ENCODE measurements around the gene CELF4. TPM values are rescaled to one million over a fixed set of nuclear protein-coding genes. Genes with fewer than 3 reads are reported as not detected.
"Not testable (repeated sequence)": the region's sequence is repeated elsewhere in the genome, so short reads cannot be mapped to it uniquely, and the experiment has no call there.

Gene CELF4
- total and polyA plus RNA-seq, 2 experiments from 2014 or later: 1.6 to 2.1 TPM

- H3K4me3 ChIP-seq: no peak overlapping the region
- H3K9me3 ChIP-seq (ENCODE audit: low read depth): no peaks in the 10 kb centered on the region
- no peak overlapping the region for H3K27ac ChIP-seq
- H3K36me3 ChIP-seq: no peaks in the 10 kb centered on the region
- H3K4me1 ChIP-seq (ENCODE audit: low read depth): no peaks in the 10 kb centered on the region
- TF ChIP-seq CTCF (IDR thresholded peaks at IDR 0.05; ENCODE audit: low read depth, low read length): no peak
- no peak for DNase-seq (ENCODE audit: low read depth in 1 of 2, low spot score in 1 of 2)
- H3K27me3 ChIP-seq: no peaks in the 10 kb centered on the region
These were observed 94.6 kb downstream of the CELF4 start for GRCh38 chr18:37470986-37471385.

- Histone ChIP-seq H3K27me3 (no peaks in the 10 kb centered on the region), H3K36me3 (no peaks in the 10 kb centered on the region), H3K4me1 (ENCODE audit: low read depth) (peaks cover 4% of the 10 kb centered on the region), H3K4me3 (no peak overlapping the region), H3K9me3 (ENCODE audit: low read depth) (no peaks in the 10 kb centered on the region), H3K27ac (no peak overlapping the region)
- TF ChIP-seq CTCF (IDR thresholded peaks at IDR 0.05; ENCODE audit: low read depth, low read length): no peak
- no peak for DNase-seq (ENCODE audit: low read depth in 1 of 2, low spot score in 1 of 2)
These were observed 98.5 kb downstream of the CELF4 start for GRCh38 chr18:37467002-37467662.

GRCh38 chr18:37465958-37466357, 99.6 kb downstream of the CELF4 start:
- no peak for TF ChIP-seq CTCF (IDR thresholded peaks at IDR 0.05; ENCODE audit: low read depth, low read length)
- Histone ChIP-seq H3K27ac (no peak overlapping the region), H3K4me3 (no peak overlapping the region), H3K4me1 (ENCODE audit: low read depth) (peaks cover 4% of the 10 kb centered on the region), H3K27me3 (no peaks in the 10 kb centered on the region), H3K36me3 (no peaks in the 10 kb centered on the region), H3K9me3 (ENCODE audit: low read depth) (no peaks in the 10 kb centered on the region)
- DNase-seq (ENCODE audit: low read depth in 1 of 2, low spot score in 1 of 2): peak; percentile 52 to 73

- Histone ChIP-seq H3K4me1 (ENCODE audit: low read depth) (peaks cover 4% of the 10 kb centered on the region), H3K27me3 (no peaks in the 10 kb centered on the region), H3K9me3 (ENCODE audit: low read depth) (no peaks in the 10 kb centered on the region), H3K36me3 (no peaks in the 10 kb centered on the region), H3K27ac (no peak overlapping the region), H3K4me3 (no peak overlapping the region)
- DNase-seq (ENCODE audit: low read depth in 1 of 2, low spot score in 1 of 2): no peak
- TF ChIP-seq CTCF (IDR thresholded peaks at IDR 0.05; ENCODE audit: low read depth, low read length): no peak
These were observed 101.3 kb downstream of the CELF4 start for GRCh38 chr18:37464257-37464656.

- not testable (repeated sequence) for H3K27ac ChIP-seq; H3K9me3 ChIP-seq (ENCODE audit: low read depth); H3K27me3 ChIP-seq; H3K36me3 ChIP-seq; DNase-seq (ENCODE audit: low read depth in 1 of 2, low spot score in 1 of 2); H3K4me1 ChIP-seq (ENCODE audit: low read depth); H3K4me3 ChIP-seq
These were observed 104.3 kb downstream of the CELF4 start for GRCh38 chr18:37461329-37461728.

- no peaks in the 10 kb centered on the region for H3K27me3 ChIP-seq
- H3K9me3 ChIP-seq (ENCODE audit: low read depth): no peaks in the 10 kb centered on the region
- no peak for TF ChIP-seq CTCF (IDR thresholded peaks at IDR 0.05; ENCODE audit: low read depth, low read length)
- H3K27ac ChIP-seq: no peak overlapping the region
- peaks cover under 1% of the 10 kb centered on the region for H3K4me1 ChIP-seq (ENCODE audit: low read depth)
- peak in 1 of 2 donors; percentile 68 for DNase-seq (ENCODE audit: low read depth in 1 of 2, low spot score in 1 of 2)
- no peaks in the 10 kb centered on the region for H3K36me3 ChIP-seq
- H3K4me3 ChIP-seq: no peak overlapping the region
These were observed 105.0 kb downstream of the CELF4 start for GRCh38 chr18:37460604-37461003.
